ENCODE results near the gene DIDO1.
"Not testable (repeated sequence)": the region's sequence is repeated elsewhere in the genome, so short reads cannot be mapped to it uniquely, and the experiment has no call there.

The DIDO1 gene

GRCh38 chr20:62855120-62855519 is 71.2 kb downstream of the DIDO1 start:
- DNase-seq (ENCODE audit: low spot score) = no peak

- DNase-seq (ENCODE audit: low spot score) = no peak
Observed at GRCh38 chr20:62854121-62854520, 72.2 kb downstream of the DIDO1 start.

- not testable (repeated sequence) for DNase-seq (ENCODE audit: low spot score)
Observed at GRCh38 chr20:62853304-62853703, 73.0 kb downstream of the DIDO1 start.

GRCh38 chr20:62852841-62853240 is 73.5 kb downstream of the DIDO1 start:
- no peak for DNase-seq (ENCODE audit: low spot score)

GRCh38 chr20:62852196-62852595 is 74.1 kb downstream of the DIDO1 start:
- DNase-seq (ENCODE audit: low spot score) = no peak

GRCh38 chr20:62850333-62850974 is 75.9 kb downstream of the DIDO1 start:
- no peak for DNase-seq (ENCODE audit: low spot score)

GRCh38 chr20:62849431-62849830 is 76.9 kb downstream of the DIDO1 start:
- DNase-seq (ENCODE audit: low spot score) = no peak

- DNase-seq (ENCODE audit: low spot score) = not testable (repeated sequence)
Observed at GRCh38 chr20:62848917-62849316, 77.4 kb downstream of the DIDO1 start.

- no peak for DNase-seq (ENCODE audit: low spot score)
Observed at GRCh38 chr20:62846166-62846890, 80.0 kb downstream of the DIDO1 start.

- no peak for DNase-seq (ENCODE audit: low spot score)
Observed at GRCh38 chr20:62845416-62846160, 80.7 kb downstream of the DIDO1 start.

- no peak for DNase-seq (ENCODE audit: low spot score)
Observed at GRCh38 chr20:62844182-62844581, 82.1 kb downstream of the DIDO1 start.

- DNase-seq (ENCODE audit: low spot score) = no peak
Observed at GRCh38 chr20:62843656-62844055, 82.6 kb downstream of the DIDO1 start.

GRCh38 chr20:62841705-62842212 is 84.5 kb downstream of the DIDO1 start:
- no peak for DNase-seq (ENCODE audit: low spot score)

- DNase-seq (ENCODE audit: low spot score) = no peak
Observed at GRCh38 chr20:62840244-62841197, 85.8 kb downstream of the DIDO1 start.

GRCh38 chr20:62839816-62840215 is 86.5 kb downstream of the DIDO1 start:
- DNase-seq (ENCODE audit: low spot score) = no peak

GRCh38 chr20:62839261-62839660 is 87.0 kb downstream of the DIDO1 start:
- DNase-seq (ENCODE audit: low spot score) = no peak

- DNase-seq (ENCODE audit: low spot score) = no peak
Observed at GRCh38 chr20:62838128-62838891, 88.0 kb downstream of the DIDO1 start.

- DNase-seq (ENCODE audit: low spot score) = no peak
Observed at GRCh38 chr20:62837790-62838127, 88.5 kb downstream of the DIDO1 start.

GRCh38 chr20:62836967-62837490 is 89.3 kb downstream of the DIDO1 start:
- DNase-seq (ENCODE audit: low spot score) = no peak
